SK-N-SH treated with all-trans-retinoic acid at 6 μM for 48 hours (cell line): ENCODE measurements around the gene MIGA2.

ENCODE experiments used
- ATAC-seq: fragments of 200-7000 bp; cut with Tn5 transposase; 3 replicates; pipeline ENCODE4 v1.9.1; 2020; ENCODE audit warnings: mild to moderate bottlenecking, moderate library complexity
- ARNTL ChIP-seq: fragments of 450-650 bp; formaldehyde crosslinking; IDR thresholded peaks from 2 replicates; pipeline ENCODE4 v1.5.0; 2020; ENCODE audit warnings: low read depth, mild to moderate bottlenecking, moderate library complexity, borderline replicate concordance
- BACH2 ChIP-seq: fragments of 250-450 bp; sonication (Bioruptor Pico); IDR thresholded peaks from 2 replicates; pipeline ENCODE4 v1.9.0; 2021; ENCODE audit warnings: mild to moderate bottlenecking, borderline replicate concordance
- CREB5 ChIP-seq: fragments of 250-450 bp; sonication (Bioruptor Pico); IDR thresholded peaks from 2 replicates; pipeline ENCODE4 v1.5.1; 2020; ENCODE audit warnings: low read depth, mild to moderate bottlenecking, moderate library complexity
- CSDC2 ChIP-seq: fragments of 250-450 bp; sonication (Bioruptor Pico); IDR thresholded peaks from 2 replicates; pipeline ENCODE4 v1.5.0; 2020; ENCODE audit warnings: mild to moderate bottlenecking, moderate library complexity
- GLIS3 ChIP-seq: fragments of 250-450 bp; sonication (Bioruptor Pico); IDR thresholded peaks from 2 replicates; pipeline ENCODE4 v1.5.0; 2020; ENCODE audit warnings: mild to moderate bottlenecking, moderate library complexity
- ISL1 ChIP-seq: fragments of 250-450 bp; sonication (Bioruptor Pico); IDR thresholded peaks from 2 replicates; pipeline ENCODE4 v2.1.2; 2022; ENCODE audit warnings: mild to moderate bottlenecking, moderate library complexity
- OSR1 ChIP-seq: fragments of 250-450 bp; sonication (Bioruptor Pico); IDR thresholded peaks from 2 replicates; pipeline ENCODE4 v1.8.0; 2022; ENCODE audit warnings: moderate library complexity, mild to moderate bottlenecking, inconsistent platforms
- PATZ1 ChIP-seq: fragments of 250-450 bp; sonication (Bioruptor Pico); IDR thresholded peaks from 2 replicates; pipeline ENCODE4 v1.8.0; 2020; ENCODE audit warnings: mild to moderate bottlenecking, moderate library complexity, borderline replicate concordance
- POU6F1 ChIP-seq: fragments of 250-450 bp; sonication (Bioruptor Pico); IDR thresholded peaks from 2 replicates; pipeline ENCODE4 v1.8.0; 2021; ENCODE audit warnings: low read depth, mild to moderate bottlenecking, moderate library complexity, borderline replicate concordance
- PPARA ChIP-seq: fragments of 250-450 bp; sonication (Bioruptor Pico); IDR thresholded peaks from 2 replicates; pipeline ENCODE4 v1.5.0; 2020; ENCODE audit warnings: mild to moderate bottlenecking, borderline replicate concordance
- RARB ChIP-seq: fragments of 250-450 bp; sonication (Bioruptor Pico); IDR thresholded peaks from 2 replicates; pipeline ENCODE4 v1.8.0; 2021; ENCODE audit warnings: mild to moderate bottlenecking, moderate library complexity
- SNAI2 ChIP-seq: fragments of 250-450 bp; sonication (Bioruptor Pico); IDR thresholded peaks from 2 replicates; pipeline ENCODE4 v1.5.0; 2020; ENCODE audit warnings: mild to moderate bottlenecking, moderate library complexity
- TCF4 ChIP-seq: fragments of 250-450 bp; sonication (Bioruptor Pico); IDR thresholded peaks from 2 replicates; pipeline ENCODE4 v1.8.0; 2021; ENCODE audit warnings: mild to moderate bottlenecking, moderate library complexity, borderline replicate concordance
- TOX ChIP-seq: fragments of 250-450 bp; sonication (Bioruptor Pico); IDR thresholded peaks from 2 replicates; pipeline ENCODE4 v1.8.0; 2021; ENCODE audit warnings: mild to moderate bottlenecking, moderate library complexity, borderline replicate concordance
- ZFP3 ChIP-seq: fragments of 250-450 bp; sonication (Bioruptor Pico); IDR thresholded peaks from 2 replicates; pipeline ENCODE4 v1.5.0; 2020; ENCODE audit warnings: mild to moderate bottlenecking, moderate library complexity
- ZFP30 ChIP-seq: fragments of 450-650 bp; formaldehyde crosslinking; IDR thresholded peaks from 2 replicates; pipeline ENCODE4 v1.5.0; 2022; ENCODE audit warnings: mild to moderate bottlenecking, moderate library complexity
- ZNF565 ChIP-seq: fragments of 450-650 bp; formaldehyde crosslinking; conservative IDR thresholded peaks from 2 replicates; pipeline ENCODE4 v1.5.0; 2020; ENCODE audit warnings: low read depth, mild to moderate bottlenecking, moderate library complexity
- ZNF70 ChIP-seq: fragments of 450-650 bp; formaldehyde crosslinking; IDR thresholded peaks from 2 replicates; pipeline ENCODE4 v1.5.0; 2020; ENCODE audit warnings: mild to moderate bottlenecking, moderate library complexity
- ZNF8 ChIP-seq: fragments of 450-650 bp; formaldehyde crosslinking; IDR thresholded peaks from 2 replicates; pipeline ENCODE4 v1.5.0; 2020; ENCODE audit warnings: mild to moderate bottlenecking, moderate library complexity
- TF ChIP-seq, protein P1 (sequence below): fragments of 250-450 bp; sonication (Bioruptor Pico); IDR thresholded peaks from 2 replicates; pipeline ENCODE4 v1.5.0; 2020; ENCODE audit warnings: mild to moderate bottlenecking, moderate library complexity
- TF ChIP-seq, protein P2 (sequence below): fragments of 250-450 bp; sonication (Bioruptor Pico); IDR thresholded peaks from 2 replicates; pipeline ENCODE4 v1.5.1; 2021; ENCODE audit warnings: mild to moderate bottlenecking, moderate library complexity

Gene MIGA2

DNA sequence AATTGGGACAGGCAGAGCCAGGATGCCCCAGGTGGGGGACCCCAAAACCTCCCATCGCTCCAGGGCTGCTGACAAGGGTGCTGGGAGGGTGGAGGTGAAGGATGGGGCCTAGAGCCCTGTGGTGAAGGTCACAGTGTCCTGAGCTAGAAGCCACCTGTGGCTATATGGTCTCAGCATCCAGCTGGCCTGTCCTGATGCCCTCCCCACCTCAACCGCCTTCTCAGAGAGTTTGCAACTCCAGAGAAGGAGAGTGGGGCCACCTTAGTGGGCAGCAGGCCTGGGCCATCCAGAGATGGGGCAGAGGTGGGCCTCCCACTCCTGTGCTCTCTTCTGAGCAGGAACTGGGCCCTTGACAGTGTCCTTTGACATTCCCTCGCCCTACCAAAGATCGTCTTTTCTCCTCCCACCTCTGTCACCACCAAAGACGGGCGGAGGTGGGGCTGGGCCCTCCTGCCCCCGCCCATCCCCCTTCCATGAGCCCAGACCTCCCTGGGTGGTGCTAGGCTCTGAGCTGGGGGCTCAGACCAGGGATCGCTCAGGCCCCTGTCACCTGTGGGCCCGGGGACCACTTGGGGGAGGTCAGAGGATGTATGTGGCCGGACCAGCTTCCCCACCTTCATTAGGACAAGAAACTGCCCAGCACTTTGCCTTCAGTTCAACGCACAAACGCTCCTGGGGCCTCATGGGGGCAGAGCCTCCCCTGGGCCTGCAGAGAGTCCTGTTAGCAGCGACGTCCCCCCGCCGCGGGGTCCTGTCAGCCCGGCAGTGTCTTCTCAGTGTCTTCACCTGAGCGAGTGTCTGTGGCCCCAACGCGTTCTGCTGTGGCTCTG, 34.5 kb downstream of the MIGA2 start:
- TF ChIP-seq POU6F1 (CRISPR knock-in tag) (no peak), BACH2 (CRISPR knock-in tag) (no peak), SNAI2 (CRISPR knock-in tag) (no peak), TCF4 (CRISPR knock-in tag) (no peak), CREB5 (no peak), ARNTL (CRISPR knock-in tag) (no peak), CSDC2 (CRISPR knock-in tag) (no peak), OSR1 (no peak), PATZ1 (CRISPR knock-in tag) (no peak), RARB (CRISPR knock-in tag) (no peak), PPARA (CRISPR knock-in tag) (no peak), ZNF565 (CRISPR knock-in tag) (no peak), GLIS3 (CRISPR knock-in tag) (no peak)
- TF ChIP-seq, protein P1, sequence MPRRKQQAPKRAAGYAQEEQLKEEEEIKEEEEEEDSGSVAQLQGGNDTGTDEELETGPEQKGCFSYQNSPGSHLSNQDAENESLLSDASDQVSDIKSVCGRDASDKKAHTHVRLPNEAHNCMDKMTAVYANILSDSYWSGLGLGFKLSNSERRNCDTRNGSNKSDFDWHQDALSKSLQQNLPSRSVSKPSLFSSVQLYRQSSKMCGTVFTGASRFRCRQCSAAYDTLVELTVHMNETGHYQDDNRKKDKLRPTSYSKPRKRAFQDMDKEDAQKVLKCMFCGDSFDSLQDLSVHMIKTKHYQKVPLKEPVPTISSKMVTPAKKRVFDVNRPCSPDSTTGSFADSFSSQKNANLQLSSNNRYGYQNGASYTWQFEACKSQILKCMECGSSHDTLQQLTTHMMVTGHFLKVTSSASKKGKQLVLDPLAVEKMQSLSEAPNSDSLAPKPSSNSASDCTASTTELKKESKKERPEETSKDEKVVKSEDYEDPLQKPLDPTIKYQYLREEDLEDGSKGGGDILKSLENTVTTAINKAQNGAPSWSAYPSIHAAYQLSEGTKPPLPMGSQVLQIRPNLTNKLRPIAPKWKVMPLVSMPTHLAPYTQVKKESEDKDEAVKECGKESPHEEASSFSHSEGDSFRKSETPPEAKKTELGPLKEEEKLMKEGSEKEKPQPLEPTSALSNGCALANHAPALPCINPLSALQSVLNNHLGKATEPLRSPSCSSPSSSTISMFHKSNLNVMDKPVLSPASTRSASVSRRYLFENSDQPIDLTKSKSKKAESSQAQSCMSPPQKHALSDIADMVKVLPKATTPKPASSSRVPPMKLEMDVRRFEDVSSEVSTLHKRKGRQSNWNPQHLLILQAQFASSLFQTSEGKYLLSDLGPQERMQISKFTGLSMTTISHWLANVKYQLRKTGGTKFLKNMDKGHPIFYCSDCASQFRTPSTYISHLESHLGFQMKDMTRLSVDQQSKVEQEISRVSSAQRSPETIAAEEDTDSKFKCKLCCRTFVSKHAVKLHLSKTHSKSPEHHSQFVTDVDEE = no peak
- ATAC-seq = no peak

DNA sequence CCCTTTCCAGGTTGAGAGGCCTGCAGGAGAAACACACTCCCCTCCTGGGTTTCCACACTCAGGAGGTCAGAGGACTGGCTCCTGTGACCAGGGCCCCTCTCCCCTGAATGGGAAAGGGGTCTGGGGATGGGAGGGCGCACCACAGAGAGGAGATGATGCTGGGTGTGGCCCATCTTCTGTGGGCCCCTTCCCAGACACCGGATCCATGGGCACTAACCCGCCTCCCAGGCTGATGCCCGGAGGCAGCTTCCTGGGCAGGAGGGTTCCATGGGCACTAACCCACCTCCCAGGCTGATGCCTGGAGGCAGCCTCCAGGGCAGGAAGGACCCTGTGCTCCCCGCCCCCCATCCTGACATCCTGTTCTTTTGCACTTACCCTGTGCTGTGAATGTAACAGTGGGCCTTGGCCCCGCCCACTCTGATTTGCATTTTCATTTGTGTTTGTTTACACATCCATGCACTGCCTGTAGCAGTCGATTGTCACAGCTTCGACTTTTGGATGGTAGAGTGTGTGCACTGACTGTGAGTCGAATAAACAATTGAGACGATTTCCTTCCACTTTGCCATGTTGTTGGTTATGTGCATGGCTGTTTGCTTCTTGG, 35.2 kb downstream of the MIGA2 start:
- no peak for ATAC-seq
- TF ChIP-seq POU6F1 (CRISPR knock-in tag) (no peak), ZNF70 (CRISPR knock-in tag) (no peak), ZFP30 (CRISPR knock-in tag) (no peak), ISL1 (no peak), ZNF8 (CRISPR knock-in tag) (no peak), ARNTL (CRISPR knock-in tag) (no peak), PATZ1 (CRISPR knock-in tag) (no peak), ZFP3 (no peak), TOX (CRISPR knock-in tag) (no peak), TCF4 (CRISPR knock-in tag) (no peak), ZNF565 (CRISPR knock-in tag) (no peak), OSR1 (no peak)
- TF ChIP-seq, protein P2, sequence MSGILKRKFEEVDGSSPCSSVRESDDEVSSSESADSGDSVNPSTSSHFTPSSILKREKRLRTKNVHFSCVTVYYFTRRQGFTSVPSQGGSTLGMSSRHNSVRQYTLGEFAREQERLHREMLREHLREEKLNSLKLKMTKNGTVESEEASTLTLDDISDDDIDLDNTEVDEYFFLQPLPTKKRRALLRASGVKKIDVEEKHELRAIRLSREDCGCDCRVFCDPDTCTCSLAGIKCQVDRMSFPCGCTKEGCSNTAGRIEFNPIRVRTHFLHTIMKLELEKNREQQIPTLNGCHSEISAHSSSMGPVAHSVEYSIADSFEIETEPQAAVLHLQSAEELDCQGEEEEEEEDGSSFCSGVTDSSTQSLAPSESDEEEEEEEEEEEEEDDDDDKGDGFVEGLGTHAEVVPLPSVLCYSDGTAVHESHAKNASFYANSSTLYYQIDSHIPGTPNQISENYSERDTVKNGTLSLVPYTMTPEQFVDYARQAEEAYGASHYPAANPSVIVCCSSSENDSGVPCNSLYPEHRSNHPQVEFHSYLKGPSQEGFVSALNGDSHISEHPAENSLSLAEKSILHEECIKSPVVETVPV (CRISPR knock-in tag) = no peak
- TF ChIP-seq, protein P1 = no peak
